NB4 (cell line): Measurements from ENCODE around the gene MOGAT3.

Experiments
- POLR2A ChIP-seq: IDR thresholded peaks from 2 replicates; pipeline ENCODE4 v1.6.1; 2011; ENCODE audit warnings: mild to moderate bottlenecking; ENCODE audit not compliant: insufficient read length; ENCODE audit errors: extremely low read depth
- TF ChIP-seq, protein P1 (sequence below): IDR thresholded peaks from one replicate; pipeline ENCODE4 v1.5.1; 2012; ENCODE audit warnings: low read depth, low read length
- TF ChIP-seq, protein P2 (sequence below): IDR thresholded peaks from 2 replicates; pipeline ENCODE4 v1.6.1; 2011; ENCODE audit warnings: low read depth, low read length

DNA sequence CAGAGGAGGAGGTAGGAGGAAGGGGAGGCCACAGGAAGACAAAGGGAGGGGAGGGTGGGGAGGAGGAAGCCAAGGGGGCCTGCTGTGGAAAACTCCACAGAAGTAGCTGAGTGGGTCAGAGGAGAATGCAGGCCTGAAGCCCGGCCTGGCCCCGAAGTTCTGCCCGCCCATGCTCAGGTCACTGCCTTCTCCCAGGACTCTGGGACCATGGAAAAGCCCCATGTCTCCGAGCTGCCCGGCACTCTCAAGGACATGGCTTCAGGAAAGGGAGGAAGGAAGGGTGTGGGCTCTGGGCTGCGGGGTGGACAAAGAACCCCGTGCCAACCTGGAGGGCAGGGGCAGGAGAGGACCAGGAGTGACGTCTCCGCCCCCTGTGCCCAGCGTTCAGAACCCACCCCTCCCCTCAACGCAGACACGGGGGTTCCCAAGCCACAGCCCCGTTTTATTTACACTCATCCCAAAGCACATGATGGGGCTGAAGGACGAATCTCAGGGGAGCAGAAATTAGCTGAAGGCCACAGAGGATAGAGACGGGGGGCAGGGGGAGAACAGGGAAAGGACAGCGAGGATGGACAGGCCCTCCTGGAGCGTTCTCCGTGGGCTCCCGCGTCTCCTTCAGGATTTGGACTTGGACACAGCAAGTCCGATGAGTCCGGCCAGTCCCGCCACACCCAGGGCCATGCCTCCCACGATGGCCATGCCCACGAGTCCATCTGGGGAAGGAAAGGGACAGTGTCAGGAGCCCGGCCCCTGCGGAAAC is 38.5 kb upstream of the MOGAT3 start:
- TF ChIP-seq, protein P1, sequence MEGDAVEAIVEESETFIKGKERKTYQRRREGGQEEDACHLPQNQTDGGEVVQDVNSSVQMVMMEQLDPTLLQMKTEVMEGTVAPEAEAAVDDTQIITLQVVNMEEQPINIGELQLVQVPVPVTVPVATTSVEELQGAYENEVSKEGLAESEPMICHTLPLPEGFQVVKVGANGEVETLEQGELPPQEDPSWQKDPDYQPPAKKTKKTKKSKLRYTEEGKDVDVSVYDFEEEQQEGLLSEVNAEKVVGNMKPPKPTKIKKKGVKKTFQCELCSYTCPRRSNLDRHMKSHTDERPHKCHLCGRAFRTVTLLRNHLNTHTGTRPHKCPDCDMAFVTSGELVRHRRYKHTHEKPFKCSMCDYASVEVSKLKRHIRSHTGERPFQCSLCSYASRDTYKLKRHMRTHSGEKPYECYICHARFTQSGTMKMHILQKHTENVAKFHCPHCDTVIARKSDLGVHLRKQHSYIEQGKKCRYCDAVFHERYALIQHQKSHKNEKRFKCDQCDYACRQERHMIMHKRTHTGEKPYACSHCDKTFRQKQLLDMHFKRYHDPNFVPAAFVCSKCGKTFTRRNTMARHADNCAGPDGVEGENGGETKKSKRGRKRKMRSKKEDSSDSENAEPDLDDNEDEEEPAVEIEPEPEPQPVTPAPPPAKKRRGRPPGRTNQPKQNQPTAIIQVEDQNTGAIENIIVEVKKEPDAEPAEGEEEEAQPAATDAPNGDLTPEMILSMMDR = no peak
- TF ChIP-seq POLR2A = no peak
- TF ChIP-seq, protein P2, sequence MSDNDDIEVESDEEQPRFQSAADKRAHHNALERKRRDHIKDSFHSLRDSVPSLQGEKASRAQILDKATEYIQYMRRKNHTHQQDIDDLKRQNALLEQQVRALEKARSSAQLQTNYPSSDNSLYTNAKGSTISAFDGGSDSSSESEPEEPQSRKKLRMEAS = no peak
